IPS-18c (cell line): ENCODE measurements around the gene FAM53B.

ENCODE experiments used
- H3K4me3 ChIP-seq: 2 replicates; pipeline ENCODE4 v1.7.0; 2013; ENCODE audit warnings: low read depth, mild to moderate bottlenecking, low read length, moderate library complexity; ENCODE audit not compliant: insufficient read depth
- H3K9me3 ChIP-seq: one replicate; pipeline ENCODE4 v1.6.1; 2013; ENCODE audit warnings: mild to moderate bottlenecking, low read length, moderate library complexity; ENCODE audit not compliant: control insufficient read depth, insufficient read depth

Gene FAM53B

DNA sequence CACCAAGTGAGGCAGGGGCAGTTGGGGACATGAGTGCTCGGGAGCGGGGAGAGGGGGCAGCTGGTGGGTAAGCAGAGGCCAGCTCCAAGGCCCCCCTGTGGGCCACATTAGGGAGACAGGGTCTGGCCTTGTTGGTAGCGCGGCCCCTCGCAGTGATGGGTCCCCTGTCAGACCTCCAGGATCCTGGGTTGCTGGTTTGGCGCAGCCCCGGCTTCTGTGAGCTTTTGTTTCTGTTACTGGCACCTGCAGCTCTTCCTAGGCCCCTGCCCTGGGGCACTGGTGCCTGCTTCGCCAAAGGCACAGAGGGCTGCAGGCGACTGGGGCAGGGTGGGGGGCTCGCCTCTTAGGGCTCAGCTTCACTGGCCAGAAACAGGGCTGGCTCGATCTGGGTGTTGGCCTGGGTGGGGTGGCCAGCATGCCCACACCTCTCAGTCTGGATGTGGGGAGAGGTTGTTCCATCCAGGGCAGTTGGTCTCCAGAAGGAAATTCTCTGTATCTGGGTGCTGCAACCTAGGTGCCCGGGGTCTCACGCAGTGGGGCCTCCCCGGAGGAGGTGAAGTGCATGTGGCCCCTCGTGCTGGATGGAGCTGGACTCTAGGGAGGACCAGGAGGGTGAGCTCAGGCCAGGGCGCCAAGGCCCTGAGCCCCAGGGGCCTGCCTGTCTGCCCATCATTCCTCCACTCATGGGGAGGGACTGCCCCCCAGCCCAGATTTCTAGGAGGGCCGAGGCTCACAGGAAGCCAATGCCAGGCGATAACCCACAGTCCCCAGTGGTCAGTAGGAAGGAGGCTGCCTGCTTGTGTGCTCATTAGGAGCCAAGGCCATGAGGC, 143.9 kb downstream of the FAM53B start:
- H3K9me3 ChIP-seq, result no peaks in the 10 kb centered on the region
- H3K4me3 ChIP-seq, result no peak overlapping the region

DNA sequence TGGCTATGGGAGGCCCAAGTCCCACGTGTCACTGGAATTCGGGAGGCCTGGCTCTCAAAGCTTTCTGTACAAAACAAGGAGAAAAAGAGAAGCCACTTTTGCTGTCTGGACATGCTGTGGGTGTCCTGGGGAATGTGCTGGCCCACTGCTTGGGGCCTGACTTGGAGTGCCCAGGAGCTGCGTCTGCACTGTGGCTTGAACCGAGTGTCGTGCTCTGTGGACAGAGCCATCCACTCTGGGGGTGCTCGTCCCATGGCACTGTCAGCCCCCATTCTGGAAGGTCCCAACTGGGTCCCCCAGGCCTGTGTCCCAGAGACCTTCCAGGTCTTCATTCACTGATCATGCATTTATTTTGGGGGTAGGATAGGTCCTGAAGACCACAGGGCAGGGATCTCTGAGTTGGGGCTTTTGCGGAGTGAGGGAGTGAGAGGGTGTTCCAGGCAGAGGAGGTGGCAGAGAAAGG, 144.6 kb downstream of the FAM53B start:
- Histone ChIP-seq H3K4me3 (no peak overlapping the region), H3K9me3 (no peaks in the 10 kb centered on the region)

DNA sequence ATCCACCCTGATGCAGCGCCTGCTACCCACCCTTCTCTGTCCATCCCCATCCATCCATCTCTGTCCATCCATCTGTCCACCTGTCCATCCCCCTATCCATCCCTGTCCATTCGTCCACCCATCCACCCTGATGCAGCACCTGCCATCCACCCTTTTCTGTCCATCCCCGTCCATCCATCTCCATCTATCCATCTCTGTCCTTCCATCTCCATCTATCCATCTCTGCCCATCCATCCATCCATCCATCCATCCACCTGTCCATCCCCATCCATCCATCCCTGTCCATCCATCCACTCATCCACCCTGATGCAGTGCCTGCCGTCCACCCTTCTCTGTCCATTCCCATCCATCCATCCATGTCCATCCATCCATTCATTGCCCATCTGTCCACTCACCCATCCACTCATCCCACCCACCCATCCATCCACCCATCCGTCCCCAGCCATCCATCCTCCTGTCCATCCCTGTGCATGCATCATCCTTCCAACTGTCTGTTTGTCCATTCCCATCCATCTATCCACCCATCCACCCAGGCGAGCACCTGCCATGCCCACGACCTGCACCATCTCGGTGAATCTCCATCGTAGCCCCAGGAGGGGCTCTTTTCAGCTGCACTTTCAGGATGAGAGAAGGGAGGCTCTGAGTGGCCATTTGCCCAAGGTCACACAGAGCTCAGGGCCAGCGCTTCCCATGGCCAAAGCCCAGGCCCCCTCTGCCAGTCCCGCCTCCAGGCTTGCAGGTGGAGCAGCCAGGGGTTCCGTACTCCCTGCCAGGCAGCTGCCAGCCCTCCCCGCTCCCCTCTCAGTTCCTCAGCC, 145.2 kb downstream of the FAM53B start:
- H3K4me3 ChIP-seq, result no peak overlapping the region
- no peaks in the 10 kb centered on the region for H3K9me3 ChIP-seq

DNA sequence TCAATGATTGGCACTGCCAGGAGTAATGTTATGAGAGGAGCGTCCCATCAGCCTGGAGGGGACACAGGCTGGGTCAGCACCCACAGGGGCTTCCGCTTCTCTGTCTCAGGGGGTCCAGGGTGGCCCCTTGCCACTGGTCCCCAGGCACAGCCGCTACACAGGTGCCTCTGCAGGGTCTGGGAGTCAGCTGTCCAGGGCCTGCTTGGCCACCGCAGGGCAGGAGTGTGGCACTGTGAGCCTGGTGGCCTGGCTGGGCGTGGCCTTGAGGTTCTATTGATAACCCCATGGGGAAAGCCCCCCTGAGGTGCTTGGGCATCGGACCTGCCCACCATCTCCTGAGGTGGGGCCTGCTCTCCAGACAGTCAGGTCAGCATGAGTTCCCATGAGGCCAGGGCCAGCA, 146.0 kb downstream of the FAM53B start:
- Histone ChIP-seq H3K4me3 (no peak overlapping the region), H3K9me3 (no peaks in the 10 kb centered on the region)

DNA sequence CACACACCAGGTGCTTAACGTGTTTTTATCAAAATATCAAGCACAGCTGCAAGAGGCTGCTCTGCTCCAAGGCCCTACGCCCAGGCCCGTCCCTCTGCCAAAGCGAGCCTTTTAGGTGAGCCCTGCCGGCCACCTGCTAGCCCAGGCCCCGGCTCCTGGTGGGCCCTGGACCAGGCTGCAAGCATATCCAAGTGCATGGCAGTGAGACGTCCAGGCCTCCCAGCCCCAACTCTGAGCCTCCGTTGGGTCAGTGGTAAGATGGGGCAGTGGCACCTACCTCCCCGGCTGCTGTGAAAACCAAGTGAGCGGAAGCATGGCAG, 146.4 kb downstream of the FAM53B start:
- H3K9me3 ChIP-seq, result no peaks in the 10 kb centered on the region
- H3K4me3 ChIP-seq, result no peak overlapping the region

DNA sequence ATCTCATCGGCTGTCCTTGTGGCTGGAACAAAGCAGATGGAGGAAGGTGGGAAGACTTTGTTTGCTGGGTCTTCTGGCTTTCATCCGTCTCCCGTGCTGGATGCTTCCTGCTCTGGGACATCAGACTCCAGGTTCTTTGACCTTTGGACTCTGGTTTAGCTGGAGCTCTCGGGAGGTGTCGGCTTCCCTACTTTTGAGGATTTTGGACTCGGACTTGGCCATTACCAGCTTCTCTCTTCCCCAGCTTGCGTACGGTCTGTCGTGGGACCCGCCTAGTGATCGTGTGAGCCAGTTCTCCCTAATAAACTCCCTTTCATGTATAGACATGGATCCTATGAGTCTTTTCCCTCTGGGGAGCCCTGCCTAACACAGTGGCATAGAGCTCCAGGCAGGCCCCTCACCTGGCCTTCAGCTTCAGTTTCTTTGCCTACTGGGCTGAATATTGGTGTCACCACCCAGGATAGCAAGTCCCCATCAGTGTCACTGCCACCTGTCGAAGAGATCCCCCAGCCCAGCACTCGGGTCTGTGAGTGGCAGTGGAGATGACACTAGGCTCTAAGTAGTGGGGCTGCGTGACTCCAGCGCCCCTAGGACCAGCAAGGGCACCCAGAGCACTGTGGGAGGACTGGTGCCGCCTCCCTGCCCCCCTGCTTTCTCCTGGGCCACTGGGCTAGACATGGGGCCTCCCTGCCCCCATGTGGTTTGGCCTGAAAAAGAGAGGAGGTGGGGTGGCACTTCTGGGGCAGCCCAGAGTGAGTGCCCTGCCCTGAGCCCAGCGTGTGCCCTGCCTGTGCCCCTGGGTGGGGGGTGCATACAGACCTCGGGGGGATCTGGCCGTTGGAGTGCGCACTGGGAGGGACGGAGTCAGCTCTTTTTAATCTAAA, 147.0 kb downstream of the FAM53B start:
- no peaks in the 10 kb centered on the region for H3K9me3 ChIP-seq
- no peak overlapping the region for H3K4me3 ChIP-seq

DNA sequence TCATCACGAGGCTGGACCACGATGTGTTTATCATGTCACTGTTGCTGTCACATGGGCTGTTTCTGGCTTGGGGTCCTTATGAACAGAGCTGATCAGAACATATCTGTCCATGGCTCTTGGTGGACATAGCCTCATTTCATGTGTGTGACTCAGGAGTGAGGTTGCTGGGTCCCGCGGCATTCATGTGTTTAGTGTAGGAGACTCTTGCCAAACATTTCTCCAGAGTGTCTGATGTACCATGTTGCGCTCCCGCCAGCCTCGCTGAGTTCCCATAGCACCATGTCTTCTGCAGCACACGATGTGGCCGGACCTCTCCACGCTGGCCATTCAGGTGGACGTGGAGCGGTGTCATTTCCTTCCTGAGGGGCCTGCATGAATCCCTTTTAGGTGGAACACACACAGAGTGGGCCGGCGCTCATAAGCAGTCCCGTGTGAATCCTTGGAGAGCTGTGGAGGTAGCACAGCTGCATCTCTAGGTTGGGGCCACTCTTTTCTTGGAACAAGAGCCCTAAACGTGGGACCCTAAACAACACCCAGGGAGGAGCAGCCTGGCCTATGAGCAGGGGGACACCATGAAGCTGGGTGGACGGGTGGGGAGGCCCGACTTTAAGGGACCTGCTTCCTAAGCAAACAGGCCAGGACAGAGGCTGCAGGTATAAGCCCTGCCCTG, 147.9 kb downstream of the FAM53B start:
- no peaks in the 10 kb centered on the region for H3K9me3 ChIP-seq
- no peak overlapping the region for H3K4me3 ChIP-seq

DNA sequence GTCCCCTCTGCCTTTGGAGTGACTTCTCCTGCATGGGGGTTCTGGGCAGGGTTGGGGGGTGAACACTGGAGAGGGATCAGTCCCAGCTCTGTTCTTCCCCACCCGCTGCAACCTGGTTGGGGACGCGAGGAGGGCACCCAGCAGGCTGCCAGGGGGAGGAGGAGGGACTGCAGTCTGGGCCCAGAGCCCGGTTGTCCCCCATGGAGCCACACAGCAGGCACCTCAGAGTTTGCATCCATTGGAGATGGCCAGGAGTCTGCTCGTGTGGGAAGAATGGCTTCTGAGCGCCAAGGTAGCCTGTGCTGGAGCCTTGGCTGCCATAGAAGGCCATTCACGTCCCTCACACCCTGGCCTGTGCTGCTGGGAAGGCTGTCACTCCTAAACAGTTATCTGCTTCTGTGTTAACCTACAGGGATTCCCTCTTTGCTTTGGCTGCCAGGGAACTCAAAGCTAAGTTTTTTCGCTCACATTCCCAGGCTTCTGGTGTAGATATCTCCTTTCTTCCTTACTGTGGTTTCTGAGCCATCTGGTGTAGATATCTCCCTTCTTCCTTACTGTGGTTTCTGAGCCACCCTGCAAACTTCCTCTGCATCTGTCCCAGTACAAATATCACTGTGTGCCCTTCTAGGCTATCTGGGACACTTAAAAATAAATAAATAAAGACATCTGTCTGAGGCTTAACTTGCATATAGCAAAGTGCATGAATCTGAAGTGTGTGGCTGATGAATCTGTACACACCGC, 148.9 kb downstream of the FAM53B start:
- no peaks in the 10 kb centered on the region for H3K9me3 ChIP-seq
- H3K4me3 ChIP-seq, result no peak overlapping the region

DNA sequence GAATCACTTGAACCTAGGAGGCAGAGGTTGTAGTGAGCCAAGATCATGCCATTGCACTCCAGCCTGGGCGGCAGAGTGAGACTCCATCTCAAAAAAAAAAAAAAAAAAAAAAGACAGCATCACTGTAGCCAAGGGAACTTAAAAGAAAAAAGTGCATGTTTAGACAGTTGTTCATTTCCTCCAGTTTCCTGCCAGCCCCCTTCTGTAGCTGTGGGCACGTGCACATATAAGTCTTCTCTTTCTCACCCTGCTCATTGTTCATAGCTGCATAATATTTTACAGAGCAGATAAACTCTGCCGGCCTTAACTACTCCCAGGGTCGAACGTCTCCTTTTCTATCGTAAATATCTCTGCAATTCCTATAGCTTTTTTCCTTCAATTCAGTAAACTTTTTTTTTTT, 149.9 kb downstream of the FAM53B start:
- Histone ChIP-seq H3K9me3 (no peaks in the 10 kb centered on the region), H3K4me3 (no peak overlapping the region)

DNA sequence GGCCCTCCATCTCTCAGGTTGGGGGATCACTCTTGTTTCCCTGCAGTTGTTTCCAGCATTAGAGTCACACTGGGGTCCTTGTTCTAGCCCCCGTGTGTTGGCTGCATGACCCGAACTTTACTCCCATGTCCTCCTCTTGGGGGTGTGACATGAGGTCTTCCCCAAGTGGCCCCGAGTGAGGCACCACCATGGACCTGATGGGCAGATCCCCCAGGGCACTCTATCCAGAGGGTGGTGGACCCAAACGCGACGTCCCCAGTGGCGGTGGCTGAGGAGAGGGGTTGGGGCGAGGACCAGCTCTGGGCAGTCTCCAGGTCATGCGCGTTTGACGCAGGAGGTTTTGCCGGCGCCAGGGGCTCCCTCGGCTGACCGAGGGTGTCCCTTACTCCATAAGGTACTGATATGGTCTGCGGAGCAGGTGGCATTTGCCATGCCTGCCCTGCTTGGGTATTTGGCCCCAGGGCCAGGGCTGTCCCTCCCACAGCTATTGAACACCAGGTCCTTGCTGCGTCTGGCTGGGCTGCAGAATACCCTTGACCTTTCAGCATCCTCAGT, 150.7 kb downstream of the FAM53B start:
- Histone ChIP-seq H3K4me3 (no peak overlapping the region), H3K9me3 (no peaks in the 10 kb centered on the region)

DNA sequence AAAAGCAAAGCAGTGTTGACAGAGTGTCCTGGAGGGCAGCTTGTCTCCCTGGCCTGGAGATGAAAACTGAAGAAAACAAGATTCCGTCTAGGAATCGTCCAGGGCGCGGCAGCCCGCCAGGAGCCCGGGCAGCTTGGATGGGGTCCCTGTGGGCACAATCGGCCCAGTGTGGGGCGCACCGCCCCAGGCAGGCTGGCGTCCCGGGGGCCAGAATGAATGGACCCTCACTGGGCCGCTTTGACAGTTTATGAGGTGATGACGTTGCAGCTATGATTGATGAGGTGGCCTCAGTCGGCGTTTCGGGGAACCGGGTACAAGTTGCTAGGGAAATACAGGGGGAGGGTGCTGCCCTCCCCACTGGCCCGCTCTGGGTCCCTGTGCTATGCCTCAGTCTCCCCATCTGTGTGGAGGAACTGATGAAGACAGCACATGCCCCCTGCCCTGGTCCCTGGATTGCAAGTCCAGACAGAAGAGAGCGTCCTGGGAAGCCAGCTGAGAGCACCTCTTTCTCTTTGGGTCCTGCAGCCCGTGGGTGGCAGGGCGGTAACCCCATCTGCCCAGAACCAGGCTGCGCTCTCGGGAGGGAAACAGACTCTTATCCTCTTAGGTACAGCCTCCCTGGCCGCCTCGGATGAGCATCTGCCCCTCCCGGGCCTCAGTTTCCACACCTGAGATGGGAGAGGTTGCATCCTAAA, 151.3 kb downstream of the FAM53B start:
- no peak overlapping the region for H3K4me3 ChIP-seq
- no peaks in the 10 kb centered on the region for H3K9me3 ChIP-seq

DNA sequence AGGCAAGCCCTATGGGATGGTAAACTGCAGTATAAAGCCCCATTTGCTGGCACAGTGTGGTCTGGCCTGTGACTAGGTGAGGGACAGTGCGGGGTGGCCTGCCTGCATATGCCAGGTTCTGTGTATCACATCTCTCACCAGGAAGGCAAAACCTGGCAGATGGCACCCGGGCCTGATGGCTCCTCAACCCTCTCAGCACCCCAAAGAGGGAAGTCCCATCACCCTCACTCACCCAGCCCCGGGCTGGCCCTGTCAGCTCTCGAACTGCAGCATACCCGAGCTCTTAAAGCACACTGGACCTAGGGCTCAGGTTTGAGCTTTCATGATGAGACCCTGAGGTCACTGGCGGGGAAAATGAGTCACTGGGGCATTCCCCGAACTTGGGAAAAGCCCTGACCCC, 152.1 kb downstream of the FAM53B start:
- H3K4me3 ChIP-seq, result no peak overlapping the region
- no peaks in the 10 kb centered on the region for H3K9me3 ChIP-seq

DNA sequence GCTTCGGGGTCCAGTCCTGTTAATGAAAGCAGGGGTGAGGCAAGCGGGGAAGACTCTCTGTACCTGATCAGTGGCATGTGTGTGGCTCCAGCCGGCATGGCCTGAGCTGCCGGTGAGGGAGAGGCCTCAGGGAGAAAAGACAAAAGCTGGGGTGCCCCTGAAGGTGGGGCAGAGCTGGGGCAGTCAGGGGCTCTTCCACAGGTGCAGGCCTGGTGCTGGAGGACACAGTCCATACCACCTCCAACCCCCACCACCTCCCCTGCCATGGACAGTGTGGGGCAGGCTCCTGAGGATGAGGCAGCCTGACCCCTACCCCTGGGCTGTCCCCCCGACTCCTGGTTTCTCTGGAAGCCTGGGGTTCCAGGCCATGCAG, 153.1 kb downstream of the FAM53B start:
- Histone ChIP-seq H3K4me3 (no peak overlapping the region), H3K9me3 (peaks cover 2% of the 10 kb centered on the region)

DNA sequence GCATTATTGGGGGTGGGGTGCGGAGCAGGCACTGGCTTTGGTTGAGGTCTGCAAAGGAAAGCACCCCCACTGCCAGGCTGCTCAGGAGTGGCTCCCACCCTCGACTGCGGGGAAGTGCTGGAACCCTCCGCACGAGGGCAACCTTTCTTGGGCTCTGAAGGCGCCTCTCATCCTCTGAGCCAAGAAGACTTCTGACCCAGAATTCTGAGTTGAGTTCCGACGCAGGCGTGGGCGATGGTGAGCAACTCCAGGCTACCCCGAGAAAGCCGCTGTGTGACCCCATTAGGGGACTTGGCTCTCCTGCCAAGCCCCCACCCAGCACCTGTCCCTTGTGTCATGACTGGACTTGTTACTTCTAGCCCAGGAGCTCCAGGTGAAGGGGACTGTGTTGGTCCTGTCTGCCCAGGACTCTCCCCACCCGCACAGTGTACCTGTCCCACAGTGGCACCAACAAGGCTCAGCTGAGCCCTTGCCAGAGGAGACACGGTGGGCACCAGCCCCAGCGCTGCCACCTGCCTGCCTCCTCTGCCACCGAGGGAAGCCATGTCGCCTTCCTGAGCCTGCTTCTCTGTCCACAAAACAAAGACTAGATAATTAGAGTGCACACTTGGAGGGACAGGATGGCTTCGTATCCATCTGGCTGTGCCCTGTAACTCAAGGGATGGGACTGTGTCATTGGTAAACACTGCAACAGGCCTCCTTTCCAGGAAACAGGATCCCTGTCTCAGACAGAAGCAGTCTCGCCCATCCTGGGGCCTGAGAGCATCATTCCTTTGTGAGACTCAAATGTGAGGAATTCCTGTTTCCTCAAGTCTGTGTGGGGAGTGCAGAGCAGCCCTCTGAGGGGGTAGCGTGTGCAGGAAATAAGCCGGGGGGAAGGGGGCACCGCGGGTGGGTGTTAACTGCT, 153.7 kb downstream of the FAM53B start:
- Histone ChIP-seq H3K9me3 (peaks cover 2% of the 10 kb centered on the region), H3K4me3 (no peak overlapping the region)

DNA sequence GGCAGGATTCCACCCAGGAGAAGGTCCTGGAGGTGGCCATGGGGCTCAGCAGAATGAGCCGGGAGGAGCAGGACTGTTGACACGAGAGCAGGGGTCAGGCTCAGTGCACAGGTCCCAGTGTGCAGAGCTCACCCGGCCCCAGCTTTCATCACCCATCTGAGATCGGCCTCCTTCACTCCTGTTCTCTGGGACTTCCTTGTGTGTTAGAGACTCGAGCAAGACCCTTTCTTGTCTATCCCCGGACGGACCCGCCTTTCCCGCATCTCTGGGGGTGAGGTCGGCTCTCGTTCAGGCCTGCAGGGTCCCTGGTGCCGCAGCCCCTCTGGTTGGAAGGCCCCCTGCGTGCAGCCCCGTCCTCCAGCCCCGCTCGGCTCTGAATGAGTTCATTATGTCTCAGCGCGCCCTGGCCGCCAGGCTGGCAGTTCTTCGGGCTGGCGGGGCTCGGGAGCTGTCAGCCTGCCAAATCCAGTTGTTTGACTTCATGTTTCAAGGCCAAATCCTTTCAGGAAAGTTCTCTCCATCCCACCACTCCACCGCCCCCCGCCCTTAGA, 154.6 kb downstream of the FAM53B start:
- Histone ChIP-seq H3K9me3 (peaks cover 2% of the 10 kb centered on the region), H3K4me3 (no peak overlapping the region)
